Cardiac fibroblast (primary cell): ENCODE data around the gene SELENOS.

Experiments used
- DNase-seq, 2 donors: peaks; one replicate each; pipeline versions ENCODE4 v3.0.0 to v3.0.0-alpha.2; 2010; ENCODE audit warnings: low read depth in 2 of 2
- H3K4me3 ChIP-seq, 2 donors: replicated peaks in 1 of 2; 1 replicate in 1 of 2; 2 replicates in 1 of 2; pipeline ENCODE4 v1.5.1; 2011; ENCODE audit warnings: low read depth in 2 of 2, low read length in 2 of 2, mild to moderate bottlenecking in 2 of 2, moderate library complexity in 1 of 2
- CTCF ChIP-seq: IDR thresholded peaks from one replicate; pipeline ENCODE4 v1.5.1; 2011; ENCODE audit warnings: low read depth, mild to moderate bottlenecking, low read length, inconsistent platforms

The SELENOS gene

GRCh38 chr15:101237251-101237650, 40.0 kb downstream of the SELENOS start:
- TF ChIP-seq CTCF, result no peak
- no peak overlapping the region for H3K4me3 ChIP-seq
- peak in 1 of 2 donors; percentile 44 for DNase-seq

DNA sequence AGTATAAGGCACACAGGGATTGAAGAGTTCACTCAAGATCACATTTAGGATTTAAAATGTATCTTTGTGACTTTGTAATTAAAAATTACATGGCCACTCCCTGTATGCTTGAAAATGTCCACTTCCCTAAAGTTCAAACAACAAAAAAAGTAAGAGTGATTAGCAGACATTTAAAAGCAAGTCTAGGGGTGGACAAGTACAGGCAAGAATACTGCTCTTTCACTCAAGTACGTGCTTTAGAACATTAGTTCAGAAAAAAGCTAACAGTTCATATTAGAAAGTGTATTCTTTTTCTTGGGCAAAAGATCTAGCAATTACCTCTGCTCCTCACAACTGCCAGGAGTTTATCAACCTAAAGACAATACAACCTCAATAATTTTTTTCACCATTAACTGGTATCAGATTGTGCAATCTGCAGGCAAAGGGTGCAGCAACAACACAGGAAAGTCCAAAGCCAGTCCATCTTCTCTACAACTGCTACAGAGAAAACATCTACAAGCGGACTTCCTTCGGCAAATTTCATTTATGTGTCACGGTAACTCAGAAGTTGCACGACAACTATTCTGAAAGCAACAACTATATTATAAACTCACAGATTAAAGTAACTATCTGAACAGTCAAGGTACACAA, 43.5 kb downstream of the SELENOS start:
- H3K4me3 ChIP-seq, result no peak overlapping the region
- DNase-seq, result no peak
- TF ChIP-seq CTCF, result no peak

DNA sequence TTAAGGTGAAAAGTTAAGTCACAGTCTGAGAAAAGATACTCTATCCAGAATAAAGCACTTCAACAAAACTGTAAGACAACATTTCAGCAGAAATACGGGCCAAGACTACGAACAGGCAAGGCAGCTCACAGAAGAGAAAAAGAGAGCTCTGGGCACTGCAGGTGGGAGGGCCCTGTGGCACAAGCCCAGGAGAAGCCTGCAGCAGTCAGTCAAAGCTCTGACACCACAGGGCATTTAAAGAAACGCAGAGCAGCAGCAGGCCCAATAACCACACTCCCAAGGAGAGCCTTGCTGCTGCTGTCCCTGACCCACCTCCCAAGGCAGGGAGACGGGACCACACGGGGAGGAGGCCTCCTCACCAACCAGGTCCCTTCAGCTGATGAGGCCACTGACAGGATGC, 44.6 kb downstream of the SELENOS start:
- H3K4me3 ChIP-seq, result no peak overlapping the region
- DNase-seq, result no peak
- no peak for TF ChIP-seq CTCF

GRCh38 chr15:101228313-101228712, 49.0 kb downstream of the SELENOS start:
- H3K4me3 ChIP-seq, result no peak overlapping the region
- no peak for DNase-seq
- no peak for TF ChIP-seq CTCF

DNA sequence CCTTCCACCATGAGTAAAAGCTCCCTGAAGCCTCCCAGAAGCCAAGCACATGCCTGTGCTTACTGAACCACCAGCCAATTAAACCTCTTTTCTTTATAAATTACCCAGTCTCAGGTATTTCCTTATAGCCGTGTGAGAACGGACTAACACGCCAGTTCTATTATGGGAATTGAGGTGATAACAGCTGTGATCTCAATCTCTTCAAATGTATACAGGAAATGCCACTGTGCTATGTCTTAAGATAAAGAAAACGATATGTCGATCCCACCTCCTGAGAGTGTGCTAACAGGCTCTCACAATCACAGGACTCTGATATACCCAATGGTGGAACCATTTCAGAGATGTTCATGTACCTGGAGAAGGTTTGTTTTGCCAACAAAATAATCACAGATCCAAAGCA, 51.6 kb downstream of the SELENOS start:
- no peak overlapping the region for H3K4me3 ChIP-seq
- no peak for DNase-seq
- TF ChIP-seq CTCF, result no peak
